ENCODE measurements around the gene SREBF2.

SREBF2 gene

GRCh38 chr22:41885116-41885515 lies 52.2 kb downstream of the SREBF2 start:
- Histone ChIP-seq H3K4me3 (no peak overlapping the region), H3K27me3 (no peaks in the 10 kb centered on the region), H3K36me3 (peaks cover 74 to 100% (median 86%) of the 10 kb centered on the region in 3 donors), H3K27ac (no peak overlapping the region), H3K9me3 (no peaks in the 10 kb centered on the region), H3K4me1 (no peaks in the 10 kb centered on the region)
- no peak for DNase-seq
- intact Hi-C loops (cut with DNase I; ENCODE audit: low total_unique reads), result no loop called here
- no peak for TF ChIP-seq CTCF (IDR thresholded peaks at IDR 0.05)

DNA sequence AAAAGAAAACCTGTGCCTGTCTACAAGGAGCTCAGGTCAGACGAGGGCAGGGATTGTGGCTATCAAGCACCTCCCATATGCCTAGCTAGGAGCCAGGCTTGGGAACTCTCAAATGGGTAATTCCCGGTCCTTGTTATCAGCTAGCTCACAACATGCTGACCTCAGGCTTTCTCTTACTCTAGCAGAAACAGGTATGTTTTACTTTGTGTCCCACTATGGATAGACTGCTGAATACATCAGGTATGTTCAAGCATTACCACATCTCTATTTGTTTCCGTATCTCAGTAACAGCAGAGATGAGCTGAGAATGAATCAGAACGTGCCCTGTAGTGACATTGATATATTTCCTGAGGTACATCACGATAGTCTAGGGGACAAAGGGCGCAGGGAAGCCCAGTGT lies 52.6 kb downstream of the SREBF2 start:
- DNase-seq, result no peak
- Histone ChIP-seq H3K27me3 (no peaks in the 10 kb centered on the region), H3K4me3 (no peak overlapping the region), H3K4me1 (no peaks in the 10 kb centered on the region), H3K9me3 (no peaks in the 10 kb centered on the region), H3K36me3 (peaks cover 72 to 100% (median 88%) of the 10 kb centered on the region in 3 donors), H3K27ac (no peak overlapping the region)
- no peak for TF ChIP-seq CTCF (IDR thresholded peaks at IDR 0.05)
- intact Hi-C loops (cut with DNase I; ENCODE audit: low total_unique reads), result no loop called here

- peaks cover 50 to 98% (median 87%) of the 10 kb centered on the region in 3 donors for H3K36me3 ChIP-seq
- no peaks in the 10 kb centered on the region for H3K27me3 ChIP-seq
- DNase-seq, result no peak
- no peak overlapping the region for H3K4me3 ChIP-seq
- no peak overlapping the region for H3K27ac ChIP-seq
- no peak for TF ChIP-seq CTCF (IDR thresholded peaks at IDR 0.05)
- H3K9me3 ChIP-seq, result no peaks in the 10 kb centered on the region
- intact Hi-C loops (cut with DNase I; ENCODE audit: low total_unique reads), result no loop called here
- H3K4me1 ChIP-seq, result no peaks in the 10 kb centered on the region
Measured at GRCh38 chr22:41888627-41889200, 55.8 kb downstream of the SREBF2 start.

- no peak for TF ChIP-seq CTCF (IDR thresholded peaks at IDR 0.05)
- Histone ChIP-seq H3K27ac (no peak overlapping the region), H3K36me3 (peaks cover 45 to 98% (median 84%) of the 10 kb centered on the region in 3 donors), H3K9me3 (no peaks in the 10 kb centered on the region), H3K4me3 (no peak overlapping the region), H3K27me3 (no peaks in the 10 kb centered on the region), H3K4me1 (no peaks in the 10 kb centered on the region)
- DNase-seq, result no peak
- intact Hi-C loops (cut with DNase I; ENCODE audit: low total_unique reads), result no loop called here
Measured at GRCh38 chr22:41891407-41891806, 58.5 kb downstream of the SREBF2 start.

DNA sequence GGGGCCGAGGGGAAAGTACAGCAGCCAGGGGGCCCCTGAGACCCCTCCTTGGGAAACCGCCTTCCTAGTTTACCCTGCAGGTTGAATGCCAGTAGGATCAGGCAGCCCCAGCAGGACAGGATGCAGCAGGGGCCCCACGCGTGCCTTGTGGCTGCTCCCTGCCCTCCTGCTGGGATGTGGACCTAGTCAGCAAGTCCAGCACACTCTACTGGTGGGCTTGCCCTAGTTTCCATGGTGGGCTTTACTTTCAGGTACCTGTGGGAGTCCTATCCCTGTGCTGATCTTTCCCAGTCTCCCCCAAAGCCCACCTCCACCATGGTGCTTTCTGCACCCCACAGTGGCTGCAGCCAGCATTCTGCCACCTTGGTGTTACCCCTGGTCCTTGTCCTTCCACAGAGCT lies 59.8 kb downstream of the SREBF2 start:
- Histone ChIP-seq H3K4me1 (no peaks in the 10 kb centered on the region), H3K4me3 (no peak overlapping the region), H3K9me3 (no peaks in the 10 kb centered on the region), H3K36me3 (peaks cover 52 to 98% (median 87%) of the 10 kb centered on the region in 3 donors), H3K27ac (no peak overlapping the region), H3K27me3 (no peaks in the 10 kb centered on the region)
- intact Hi-C loops (cut with DNase I; ENCODE audit: low total_unique reads), result no loop called here
- no peak for TF ChIP-seq CTCF (IDR thresholded peaks at IDR 0.05)
- DNase-seq, result no peak

Data from tibial artery (tissue), 4 donors.